Measurements from ENCODE around the gene SPAG16. TPM values are rescaled to one million over a fixed set of nuclear protein-coding genes. Genes with fewer than 3 reads are reported as not detected.

Gene SPAG16
- total RNA-seq, 2 donors from 2014 or later: 27.1 to 29.2 TPM

DNA sequence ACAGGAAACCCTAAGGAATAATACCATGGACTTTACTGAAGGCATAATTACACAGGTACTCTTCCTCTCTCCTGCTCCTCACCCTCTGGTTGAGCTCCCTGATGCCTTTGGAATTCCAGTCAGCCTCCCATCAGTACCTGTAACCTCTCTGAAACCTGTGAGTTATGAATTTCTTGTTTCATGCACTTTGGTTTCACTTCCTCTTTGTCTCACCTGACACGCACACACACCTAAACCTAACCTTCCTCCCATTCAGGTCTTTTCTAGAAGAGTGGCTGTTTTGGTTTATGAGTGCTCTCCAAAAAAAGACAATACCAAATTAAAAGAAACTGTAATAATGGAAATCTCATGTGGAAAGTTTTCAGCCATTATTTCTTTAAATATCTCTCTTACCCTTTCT, 675.3 kb downstream of the SPAG16 start:
- no peak overlapping the region for H3K4me3 ChIP-seq
- H3K27ac ChIP-seq: no peak overlapping the region
- no peaks in the 10 kb centered on the region for H3K27me3 ChIP-seq (replicated peaks; ENCODE audit: insufficient read depth)
- H3K4me1 ChIP-seq (replicated peaks): no peaks in the 10 kb centered on the region
- H3K36me3 ChIP-seq: no peaks in the 10 kb centered on the region
- no peak for DNase-seq (ENCODE audit: low spot score)
- TF ChIP-seq POLR2AphosphoS5 (IDR thresholded peaks at IDR 0.05): no peak
- TF ChIP-seq, protein P1, sequence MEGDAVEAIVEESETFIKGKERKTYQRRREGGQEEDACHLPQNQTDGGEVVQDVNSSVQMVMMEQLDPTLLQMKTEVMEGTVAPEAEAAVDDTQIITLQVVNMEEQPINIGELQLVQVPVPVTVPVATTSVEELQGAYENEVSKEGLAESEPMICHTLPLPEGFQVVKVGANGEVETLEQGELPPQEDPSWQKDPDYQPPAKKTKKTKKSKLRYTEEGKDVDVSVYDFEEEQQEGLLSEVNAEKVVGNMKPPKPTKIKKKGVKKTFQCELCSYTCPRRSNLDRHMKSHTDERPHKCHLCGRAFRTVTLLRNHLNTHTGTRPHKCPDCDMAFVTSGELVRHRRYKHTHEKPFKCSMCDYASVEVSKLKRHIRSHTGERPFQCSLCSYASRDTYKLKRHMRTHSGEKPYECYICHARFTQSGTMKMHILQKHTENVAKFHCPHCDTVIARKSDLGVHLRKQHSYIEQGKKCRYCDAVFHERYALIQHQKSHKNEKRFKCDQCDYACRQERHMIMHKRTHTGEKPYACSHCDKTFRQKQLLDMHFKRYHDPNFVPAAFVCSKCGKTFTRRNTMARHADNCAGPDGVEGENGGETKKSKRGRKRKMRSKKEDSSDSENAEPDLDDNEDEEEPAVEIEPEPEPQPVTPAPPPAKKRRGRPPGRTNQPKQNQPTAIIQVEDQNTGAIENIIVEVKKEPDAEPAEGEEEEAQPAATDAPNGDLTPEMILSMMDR (IDR thresholded peaks at IDR 0.05): no peak
- TF ChIP-seq POLR2A (IDR thresholded peaks at IDR 0.05): no peak
- WGBS: 100% methylated on average over 1 of the region's 1 CpG
- intact Hi-C loops (cut with DNase I): no loop called here
- H3K9me3 ChIP-seq: no peaks in the 10 kb centered on the region

DNA sequence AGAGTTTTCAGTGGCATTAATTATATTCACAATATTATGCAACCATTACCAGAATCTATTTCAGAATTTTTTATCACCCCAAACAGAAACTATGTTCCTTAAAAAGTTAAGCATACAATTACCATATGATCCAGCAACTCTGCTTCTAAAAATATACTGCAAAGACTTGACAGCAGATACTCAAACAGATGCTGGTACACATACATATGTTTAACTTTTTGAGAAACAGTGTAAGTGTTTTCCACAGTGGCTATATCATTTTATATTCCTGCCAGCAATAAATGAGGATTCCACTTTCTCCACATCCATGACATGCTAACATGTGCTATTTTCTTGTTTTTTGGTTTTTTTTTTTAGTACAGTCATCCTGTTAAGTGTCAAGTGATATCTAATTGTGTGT, 687.3 kb downstream of the SPAG16 start:
- H3K9me3 ChIP-seq: no peaks in the 10 kb centered on the region
- H3K4me3 ChIP-seq: no peak overlapping the region
- no peak for DNase-seq (ENCODE audit: low spot score)
- H3K27me3 ChIP-seq (replicated peaks; ENCODE audit: insufficient read depth): no peaks in the 10 kb centered on the region
- TF ChIP-seq POLR2AphosphoS5 (IDR thresholded peaks at IDR 0.05): no peak
- TF ChIP-seq, protein P1 (IDR thresholded peaks at IDR 0.05): no peak
- TF ChIP-seq POLR2A (IDR thresholded peaks at IDR 0.05): no peak
- H3K4me1 ChIP-seq (replicated peaks): no peaks in the 10 kb centered on the region
- intact Hi-C loops (cut with DNase I): no loop called here
- H3K36me3 ChIP-seq: no peaks in the 10 kb centered on the region
- H3K27ac ChIP-seq: no peak overlapping the region

DNA sequence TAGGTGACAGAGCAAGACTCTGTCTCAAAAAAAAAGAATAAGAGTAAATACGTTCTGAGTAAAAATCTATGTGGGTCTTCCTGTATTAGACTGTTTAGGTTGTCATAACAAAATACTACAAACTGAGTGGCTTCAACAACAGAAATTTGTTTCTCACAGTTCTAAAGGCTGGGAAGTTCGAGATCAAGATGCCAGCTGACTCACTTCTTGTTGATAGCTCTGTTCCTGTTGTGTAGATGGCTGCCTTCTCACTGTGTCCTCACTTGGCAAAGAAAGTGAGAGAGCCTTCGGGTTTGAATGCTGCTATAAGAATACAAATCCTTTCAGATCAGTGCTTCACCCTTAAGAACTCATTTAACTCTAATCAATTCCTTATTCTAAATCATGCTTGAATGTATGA, 696.6 kb downstream of the SPAG16 start:
- no peaks in the 10 kb centered on the region for H3K4me1 ChIP-seq (replicated peaks)
- TF ChIP-seq POLR2A (IDR thresholded peaks at IDR 0.05) (no peak), POLR2AphosphoS5 (IDR thresholded peaks at IDR 0.05) (no peak)
- TF ChIP-seq, protein P1 (IDR thresholded peaks at IDR 0.05): no peak
- WGBS: 65% methylated on average over 3 of the region's 3 CpGs
- H3K36me3 ChIP-seq: no peaks in the 10 kb centered on the region
- H3K27ac ChIP-seq: no peak overlapping the region
- no peaks in the 10 kb centered on the region for H3K27me3 ChIP-seq (replicated peaks; ENCODE audit: insufficient read depth)
- no peak overlapping the region for H3K4me3 ChIP-seq
- DNase-seq (ENCODE audit: low spot score): no peak
- no peaks in the 10 kb centered on the region for H3K9me3 ChIP-seq
- intact Hi-C loops (cut with DNase I): no loop called here

DNA sequence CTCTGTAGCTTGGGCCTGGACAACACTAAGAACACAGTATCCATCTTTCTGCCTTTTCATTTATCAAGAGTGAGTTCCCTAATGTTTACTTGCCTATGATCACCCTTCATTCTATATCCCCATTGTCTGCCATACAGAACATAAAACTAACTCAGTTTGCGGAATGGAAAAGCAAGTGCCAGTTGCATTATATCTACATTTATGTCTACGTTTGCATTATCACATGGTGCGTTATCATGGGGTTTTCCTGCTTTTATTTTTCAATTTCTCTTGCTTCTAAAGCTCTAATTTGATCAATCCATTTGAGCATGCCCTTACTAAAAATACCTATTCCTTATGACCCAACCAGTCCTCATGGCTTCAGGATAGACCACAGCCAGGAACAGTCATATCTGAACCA, 704.9 kb downstream of the SPAG16 start:
- TF ChIP-seq POLR2AphosphoS5 (IDR thresholded peaks at IDR 0.05): no peak
- TF ChIP-seq, protein P1 (IDR thresholded peaks at IDR 0.05): no peak
- TF ChIP-seq POLR2A (IDR thresholded peaks at IDR 0.05): no peak
- 95% methylated on average over 3 of the region's 3 CpGs for WGBS
- intact Hi-C loops (cut with DNase I): no loop called here
- Histone ChIP-seq H3K9me3 (no peaks in the 10 kb centered on the region), H3K27ac (no peak overlapping the region), H3K4me1 (replicated peaks) (no peaks in the 10 kb centered on the region), H3K27me3 (replicated peaks; ENCODE audit: insufficient read depth) (no peaks in the 10 kb centered on the region), H3K36me3 (no peaks in the 10 kb centered on the region), H3K4me3 (no peak overlapping the region)
- DNase-seq (ENCODE audit: low spot score): no peak

DNA sequence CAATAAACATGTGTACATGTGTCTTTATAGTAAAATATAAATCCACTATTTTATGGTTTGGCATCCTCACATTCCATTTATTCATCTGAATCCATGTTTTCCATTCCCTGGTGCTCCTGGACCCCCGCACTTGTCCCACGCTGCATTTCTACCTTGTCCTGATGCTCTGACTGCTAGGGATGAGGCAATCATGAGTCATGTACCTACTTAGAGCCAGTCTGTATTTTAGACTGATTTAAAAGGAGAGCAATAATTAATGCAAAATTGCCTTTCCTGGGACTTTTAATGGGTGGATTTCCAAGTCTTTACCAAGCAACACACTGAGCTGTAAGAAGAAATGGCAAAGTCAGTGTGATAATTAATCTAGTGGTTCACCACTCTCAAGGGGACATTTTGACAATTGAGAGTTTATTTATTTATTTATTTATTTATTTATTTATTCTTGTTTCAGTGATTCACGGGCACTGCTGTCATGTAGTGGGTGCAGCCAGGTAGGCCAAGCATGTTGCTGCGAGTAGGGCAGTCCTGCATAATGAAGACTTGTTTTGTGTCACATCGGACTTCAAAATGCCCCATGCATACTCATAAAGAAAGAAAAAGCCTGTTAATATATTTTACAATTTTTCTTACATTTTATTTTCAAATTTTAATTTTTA, 707.3 kb downstream of the SPAG16 start:
- Histone ChIP-seq H3K27me3 (replicated peaks; ENCODE audit: insufficient read depth) (no peaks in the 10 kb centered on the region), H3K36me3 (no peaks in the 10 kb centered on the region)
- intact Hi-C loops (cut with DNase I): no loop called here

More for the DNA sequence above, 707.3 kb downstream of the SPAG16 start:
- Histone ChIP-seq H3K9me3 (no peaks in the 10 kb centered on the region), H3K4me3 (no peak overlapping the region), H3K27ac (no peak overlapping the region), H3K4me1 (replicated peaks) (no peaks in the 10 kb centered on the region)
- TF ChIP-seq POLR2A (IDR thresholded peaks at IDR 0.05) (no peak), POLR2AphosphoS5 (IDR thresholded peaks at IDR 0.05) (no peak)
- TF ChIP-seq, protein P1 (IDR thresholded peaks at IDR 0.05): no peak
- WGBS: 74% methylated on average over 5 of the region's 5 CpGs
- no peak for DNase-seq (ENCODE audit: low spot score)

All from prostate gland (tissue), 2 donors.